ENCODE results near the gene MAMDC4.

The MAMDC4 gene

GRCh38 chr9:136820971-136821825 is 30.9 kb upstream of the MAMDC4 start:
- WGBS (ENCODE audit: extremely low coverage, insufficient coverage, insufficient read length): no CpG with 5 or more reads among the region's 83 CpGs
- Histone ChIP-seq H2BK120ac (ENCODE audit: insufficient read depth, low read length, poor library complexity) (peak overlapping the region; percentile 48), H4K12ac (ENCODE audit: low read depth, low read length) (peak overlapping the region; percentile 80), H3K18ac (ENCODE audit: low read length) (peak overlapping the region; percentile 92), H3K9ac (ENCODE audit: low read length) (no peak overlapping the region), H3K79me2 (ENCODE audit: control insufficient read depth, insufficient read depth, low read length, poor library complexity) (peaks cover 7% of the 10 kb centered on the region), H4K91ac (ENCODE audit: low read depth, low read length) (peak overlapping the region; percentile 78), H3K23ac (ENCODE audit: low read length) (no peak overlapping the region), H3K14ac (ENCODE audit: low read length) (peak overlapping the region; percentile 24), H3K36me3 (ENCODE audit: control insufficient read depth in 1 of 2, insufficient read depth in 2 of 2, low read length in 2 of 2) (peaks cover 33 to 35% of the 10 kb centered on the region in 2 experiments), H3K4me1 (ENCODE audit: control insufficient read depth in 1 of 2, insufficient read depth in 2 of 2, low read length in 2 of 2) (peaks cover 10 to 13% of the 10 kb centered on the region in 2 experiments), H2AK5ac (ENCODE audit: low read length) (peak overlapping the region; percentile 29), H2BK12ac (ENCODE audit: low read length) (no peak overlapping the region), H3K4me3 (ENCODE audit: low read depth, low read length) (peak overlapping the region; percentile 60), H3K79me1 (ENCODE audit: low read length) (peaks cover 3% of the 10 kb centered on the region), H3K27ac (ENCODE audit: low read depth, low read length) (peak overlapping the region; percentile 19), H3K9me3 (ENCODE audit: insufficient read depth, low read depth, low read length) (no peaks in the 10 kb centered on the region), H3K4ac (ENCODE audit: low read depth, low read length) (peak overlapping the region; percentile 34), H2BK5ac (ENCODE audit: low read depth, low read length, poor library complexity) (no peak overlapping the region), H3K27me3 (ENCODE audit: insufficient read depth, low read length) (no peaks in the 10 kb centered on the region), H2AFZ (ENCODE audit: insufficient read depth, low read length, poor library complexity) (peak overlapping the region; percentile 45), H3K4me2 (ENCODE audit: low read length) (peak overlapping the region; percentile 70), H4K8ac (ENCODE audit: low read depth, low read length) (peak overlapping the region; percentile 81)
- DNase-seq: no peak

GRCh38 chr9:136821826-136822544 is 30.2 kb upstream of the MAMDC4 start:
- no peak overlapping the region for H3K27ac ChIP-seq (ENCODE audit: low read depth, low read length)
- no peaks in the 10 kb centered on the region for H3K27me3 ChIP-seq (ENCODE audit: insufficient read depth, low read length)
- no peak for DNase-seq
- H2BK120ac ChIP-seq (ENCODE audit: insufficient read depth, low read length, poor library complexity): no peak overlapping the region
- H4K91ac ChIP-seq (ENCODE audit: low read depth, low read length): no peak overlapping the region
- H3K4me3 ChIP-seq (ENCODE audit: low read depth, low read length): no peak overlapping the region
- H3K14ac ChIP-seq (ENCODE audit: low read length): peak overlapping the region; percentile 14
- no peak overlapping the region for H3K23ac ChIP-seq (ENCODE audit: low read length)
- peak overlapping the region; percentile 29 for H3K4ac ChIP-seq (ENCODE audit: low read depth, low read length)
- H4K8ac ChIP-seq (ENCODE audit: low read depth, low read length): peak overlapping the region; percentile 58
- peak overlapping the region; percentile 22 for H4K12ac ChIP-seq (ENCODE audit: low read depth, low read length)
- H3K9me3 ChIP-seq (ENCODE audit: insufficient read depth, low read depth, low read length): no peaks in the 10 kb centered on the region
- WGBS (ENCODE audit: extremely low coverage, insufficient coverage, insufficient read length): no CpG with 5 or more reads among the region's 42 CpGs
- peaks cover 7% of the 10 kb centered on the region for H3K79me2 ChIP-seq (ENCODE audit: control insufficient read depth, insufficient read depth, low read length, poor library complexity)
- H2AK5ac ChIP-seq (ENCODE audit: low read length): peak overlapping the region; percentile 22
- peaks cover 41% of the 10 kb centered on the region in 2 experiments for H3K36me3 ChIP-seq (ENCODE audit: control insufficient read depth in 1 of 2, insufficient read depth in 2 of 2, low read length in 2 of 2)
- peaks cover 3% of the 10 kb centered on the region for H3K79me1 ChIP-seq (ENCODE audit: low read length)
- H2BK5ac ChIP-seq (ENCODE audit: low read depth, low read length, poor library complexity): no peak overlapping the region
- peak overlapping the region; percentile 54 for H3K18ac ChIP-seq (ENCODE audit: low read length)
- H3K4me2 ChIP-seq (ENCODE audit: low read length): peak overlapping the region; percentile 70
- H3K4me1 ChIP-seq (ENCODE audit: control insufficient read depth in 1 of 2, insufficient read depth in 2 of 2, low read length in 2 of 2): peaks cover 10 to 13% of the 10 kb centered on the region in 2 experiments
- no peak overlapping the region for H2AFZ ChIP-seq (ENCODE audit: insufficient read depth, low read length, poor library complexity)
- no peak overlapping the region for H2BK12ac ChIP-seq (ENCODE audit: low read length)
- no peak overlapping the region for H3K9ac ChIP-seq (ENCODE audit: low read length)

GRCh38 chr9:136823136-136824046 is 28.8 kb upstream of the MAMDC4 start:
- no peak overlapping the region for H3K23ac ChIP-seq (ENCODE audit: low read length)
- no peak overlapping the region for H4K12ac ChIP-seq (ENCODE audit: low read depth, low read length)
- H3K4me1 ChIP-seq (ENCODE audit: control insufficient read depth in 1 of 2, insufficient read depth in 2 of 2, low read length in 2 of 2): peaks cover 10 to 13% of the 10 kb centered on the region in 2 experiments
- H4K91ac ChIP-seq (ENCODE audit: low read depth, low read length): no peak overlapping the region
- H2AK5ac ChIP-seq (ENCODE audit: low read length): no peak overlapping the region
- H3K36me3 ChIP-seq (ENCODE audit: control insufficient read depth in 1 of 2, insufficient read depth in 2 of 2, low read length in 2 of 2): peaks cover 50% of the 10 kb centered on the region in 2 experiments
- H3K79me1 ChIP-seq (ENCODE audit: low read length): peaks cover 3% of the 10 kb centered on the region
- H2BK120ac ChIP-seq (ENCODE audit: insufficient read depth, low read length, poor library complexity): no peak overlapping the region
- no peak overlapping the region for H3K27ac ChIP-seq (ENCODE audit: low read depth, low read length)
- no peaks in the 10 kb centered on the region for H3K9me3 ChIP-seq (ENCODE audit: insufficient read depth, low read depth, low read length)
- H3K14ac ChIP-seq (ENCODE audit: low read length): no peak overlapping the region
- H3K9ac ChIP-seq (ENCODE audit: low read length): no peak overlapping the region
- H2AFZ ChIP-seq (ENCODE audit: insufficient read depth, low read length, poor library complexity): no peak overlapping the region
- H3K4me3 ChIP-seq (ENCODE audit: low read depth, low read length): no peak overlapping the region
- H3K4ac ChIP-seq (ENCODE audit: low read depth, low read length): no peak overlapping the region
- no peak overlapping the region for H2BK5ac ChIP-seq (ENCODE audit: low read depth, low read length, poor library complexity)
- H3K4me2 ChIP-seq (ENCODE audit: low read length): no peak overlapping the region
- no peak overlapping the region for H4K8ac ChIP-seq (ENCODE audit: low read depth, low read length)
- no peak overlapping the region for H2BK12ac ChIP-seq (ENCODE audit: low read length)
- H3K79me2 ChIP-seq (ENCODE audit: control insufficient read depth, insufficient read depth, low read length, poor library complexity): peaks cover 7% of the 10 kb centered on the region
- H3K27me3 ChIP-seq (ENCODE audit: insufficient read depth, low read length): no peaks in the 10 kb centered on the region
- DNase-seq: no peak
- H3K18ac ChIP-seq (ENCODE audit: low read length): no peak overlapping the region
- WGBS (ENCODE audit: extremely low coverage, insufficient coverage, insufficient read length): no CpG with 5 or more reads among the region's 30 CpGs

Data from trophoblast cell (in vitro differentiated cells and primary cell).